Suprapubic skin (tissue), 4 donors: ENCODE measurements around the gene CCDC7. TPM values are rescaled to one million over a fixed set of nuclear protein-coding genes. Genes with fewer than 3 reads are reported as not detected.
"Not testable (repeated sequence)": the region's sequence is repeated elsewhere in the genome, so short reads cannot be mapped to it uniquely, and the experiment has no call there.

ENCODE experiments used
- DNase-seq, 2 donors: peaks; one replicate each; pipeline ENCODE4 v3.0.0-alpha.2; 2019; ENCODE audit warnings: low spot score in 2 of 2
- H3K27ac ChIP-seq: fragments of 200-600 bp; sonication (generic); one replicate; pipeline ENCODE4 v1.5.1; 2019
- H3K27me3 ChIP-seq: fragments of 200-600 bp; sonication (generic); one replicate; pipeline ENCODE4 v1.5.1; 2019
- H3K36me3 ChIP-seq: fragments of 200-600 bp; sonication (generic); one replicate; pipeline ENCODE4 v1.5.1; 2019
- H3K4me1 ChIP-seq: fragments of 200-600 bp; sonication (generic); one replicate; pipeline ENCODE4 v1.5.1; 2019
- H3K4me3 ChIP-seq: fragments of 200-600 bp; sonication (generic); one replicate; pipeline ENCODE4 v1.5.1; 2019; ENCODE audit warnings: mild to moderate bottlenecking
- H3K9me3 ChIP-seq: fragments of 200-600 bp; sonication (generic); one replicate; pipeline ENCODE4 v1.5.1; 2019
- EP300 ChIP-seq: sonication (generic); formaldehyde crosslinking; IDR thresholded peaks from one replicate; pipeline ENCODE4 v1.6.1; 2017; ENCODE audit warnings: antibody characterized with exemption
- POLR2A ChIP-seq, 2 donors: fragments of 450-650 bp; IDR thresholded peaks; one replicate each; pipeline ENCODE4 v1.6.1; 2017; ENCODE audit warnings: antibody characterized with exemption in 2 of 2, mild to moderate bottlenecking in 2 of 2, moderate library complexity in 2 of 2
- POLR2AphosphoS5 ChIP-seq, 3 donors: sonication (generic); formaldehyde crosslinking; IDR thresholded peaks; one replicate each; pipeline ENCODE4 v1.6.1; 2017; ENCODE audit warnings: antibody characterized with exemption in 3 of 3
- WGBS: methylation state at CpG from one replicate; pipeline ENCODE4 v1.1.5; 2018; 5-methylcytosine and 5-hydroxymethylcytosine counted together
- total RNA-seq, 4 donors: library from RNA; depleted of rRNA; stranded (reverse); fragments of >200 nt; gene quantifications; one replicate each; pipeline ENCODE4 v1.1.0, GENCODE V29; 2016
- TF ChIP-seq, protein P1 (sequence below), 2 donors: fragments of 200-600 bp in 1 of 2; fragments of 450-650 bp in 1 of 2; sonication (generic) in 1 of 2; IDR thresholded peaks; one replicate each; pipeline ENCODE4 v1.5.1; 2016 to 2019; ENCODE audit warnings: antibody characterized with exemption in 2 of 2, mild to moderate bottlenecking in 1 of 2, moderate library complexity in 1 of 2

CCDC7 gene
- total RNA-seq, 4 donors from 2014 or later, result 4.6 to 10.1 (median 7.6) TPM

DNA sequence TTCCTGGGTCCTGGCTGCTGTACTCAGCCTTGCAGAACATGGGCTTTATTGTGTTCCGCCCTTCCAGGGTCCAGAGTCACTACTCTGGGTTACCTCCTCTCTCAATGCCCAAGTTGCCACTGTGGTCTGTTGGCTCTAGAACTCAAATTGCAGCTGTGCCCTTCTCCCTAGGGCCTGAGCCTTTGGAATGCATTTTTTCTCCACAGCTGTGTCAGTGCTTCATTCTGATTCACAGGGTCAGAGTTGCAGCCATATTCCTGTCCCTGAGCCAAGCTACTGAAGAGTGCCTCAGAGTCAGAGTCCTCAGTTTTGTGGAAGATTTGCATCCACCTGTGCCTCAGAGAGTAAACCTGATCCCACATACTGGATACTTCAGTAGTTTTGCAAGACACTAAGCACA lies 344.5 kb downstream of the CCDC7 start:
- Histone ChIP-seq H3K4me1 (no peaks in the 10 kb centered on the region), H3K9me3 (no peaks in the 10 kb centered on the region), H3K27me3 (no peaks in the 10 kb centered on the region), H3K36me3 (no peaks in the 10 kb centered on the region), H3K4me3 (no peak overlapping the region), H3K27ac (no peak overlapping the region)
- no peak for DNase-seq
- no peak for TF ChIP-seq POLR2A (IDR thresholded peaks at IDR 0.05)
- no peak for TF ChIP-seq POLR2AphosphoS5 (IDR thresholded peaks at IDR 0.05)
- TF ChIP-seq EP300, result no peak
- 90% methylated on average over 1 of the region's 1 CpG for WGBS

DNA sequence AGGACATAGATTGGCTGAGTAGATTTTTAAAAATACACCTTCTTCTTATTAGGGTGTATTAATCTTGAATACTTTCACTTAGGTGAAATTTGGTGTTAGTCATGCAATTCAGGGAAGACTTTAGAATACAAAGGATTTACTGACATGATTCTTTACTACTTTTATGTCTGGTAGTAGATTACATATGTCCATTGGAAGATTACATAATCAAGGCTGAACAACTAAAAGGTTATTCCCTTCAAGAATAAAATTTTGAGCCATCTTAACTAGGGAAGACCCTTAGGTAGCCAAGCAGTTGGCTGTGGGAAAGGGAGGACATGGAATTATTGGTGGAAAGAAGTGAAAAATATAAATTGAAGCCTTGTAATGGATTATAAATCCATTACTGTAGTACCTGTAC lies 347.1 kb downstream of the CCDC7 start:
- no peaks in the 10 kb centered on the region for H3K4me1 ChIP-seq
- no peak overlapping the region for H3K4me3 ChIP-seq
- DNase-seq, result no peak
- H3K9me3 ChIP-seq, result no peaks in the 10 kb centered on the region
- no peaks in the 10 kb centered on the region for H3K27me3 ChIP-seq
- TF ChIP-seq EP300, result no peak
- no peak for TF ChIP-seq POLR2AphosphoS5 (IDR thresholded peaks at IDR 0.05)
- TF ChIP-seq POLR2A (IDR thresholded peaks at IDR 0.05), result no peak
- TF ChIP-seq, protein P1, sequence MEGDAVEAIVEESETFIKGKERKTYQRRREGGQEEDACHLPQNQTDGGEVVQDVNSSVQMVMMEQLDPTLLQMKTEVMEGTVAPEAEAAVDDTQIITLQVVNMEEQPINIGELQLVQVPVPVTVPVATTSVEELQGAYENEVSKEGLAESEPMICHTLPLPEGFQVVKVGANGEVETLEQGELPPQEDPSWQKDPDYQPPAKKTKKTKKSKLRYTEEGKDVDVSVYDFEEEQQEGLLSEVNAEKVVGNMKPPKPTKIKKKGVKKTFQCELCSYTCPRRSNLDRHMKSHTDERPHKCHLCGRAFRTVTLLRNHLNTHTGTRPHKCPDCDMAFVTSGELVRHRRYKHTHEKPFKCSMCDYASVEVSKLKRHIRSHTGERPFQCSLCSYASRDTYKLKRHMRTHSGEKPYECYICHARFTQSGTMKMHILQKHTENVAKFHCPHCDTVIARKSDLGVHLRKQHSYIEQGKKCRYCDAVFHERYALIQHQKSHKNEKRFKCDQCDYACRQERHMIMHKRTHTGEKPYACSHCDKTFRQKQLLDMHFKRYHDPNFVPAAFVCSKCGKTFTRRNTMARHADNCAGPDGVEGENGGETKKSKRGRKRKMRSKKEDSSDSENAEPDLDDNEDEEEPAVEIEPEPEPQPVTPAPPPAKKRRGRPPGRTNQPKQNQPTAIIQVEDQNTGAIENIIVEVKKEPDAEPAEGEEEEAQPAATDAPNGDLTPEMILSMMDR (IDR thresholded peaks at IDR 0.05), result no peak
- H3K36me3 ChIP-seq, result no peaks in the 10 kb centered on the region
- no peak overlapping the region for H3K27ac ChIP-seq

DNA sequence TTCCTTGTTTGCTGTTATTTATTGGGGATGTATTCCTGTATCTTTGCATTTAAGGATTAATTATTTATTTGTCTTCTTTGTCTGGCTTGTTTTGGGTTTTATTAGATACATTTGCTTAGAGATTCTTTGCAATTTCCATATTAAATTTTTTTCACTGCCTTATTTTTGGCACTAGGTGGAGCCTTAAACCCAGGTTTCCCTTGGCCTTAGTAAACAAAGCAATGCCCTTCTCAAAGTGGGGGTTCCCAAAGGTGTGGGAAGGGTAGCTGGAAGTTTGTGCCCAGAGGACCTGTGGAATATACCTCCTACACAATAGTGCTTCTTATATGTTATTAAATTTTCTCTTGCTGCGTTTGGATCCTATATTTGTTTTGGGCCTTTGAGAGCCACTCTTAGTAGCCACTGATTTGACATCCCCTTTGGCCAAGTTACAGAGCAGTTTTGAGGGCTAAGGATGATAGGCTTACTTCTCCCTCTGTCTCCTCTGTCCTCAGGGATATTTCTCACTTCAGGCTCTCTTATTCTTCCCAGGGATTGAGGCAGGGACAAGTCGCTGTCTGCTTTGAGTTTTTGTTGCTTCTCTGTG lies 349.8 kb downstream of the CCDC7 start:
- no peak for DNase-seq
- Histone ChIP-seq H3K27me3 (no peaks in the 10 kb centered on the region), H3K9me3 (no peaks in the 10 kb centered on the region), H3K27ac (no peak overlapping the region), H3K4me3 (no peak overlapping the region), H3K4me1 (no peaks in the 10 kb centered on the region), H3K36me3 (no peaks in the 10 kb centered on the region)
- 65% methylated on average over 2 of the region's 2 CpGs for WGBS
- TF ChIP-seq, protein P1 (IDR thresholded peaks at IDR 0.05), result peak; percentile 43 to 49
- no peak for TF ChIP-seq EP300

DNA sequence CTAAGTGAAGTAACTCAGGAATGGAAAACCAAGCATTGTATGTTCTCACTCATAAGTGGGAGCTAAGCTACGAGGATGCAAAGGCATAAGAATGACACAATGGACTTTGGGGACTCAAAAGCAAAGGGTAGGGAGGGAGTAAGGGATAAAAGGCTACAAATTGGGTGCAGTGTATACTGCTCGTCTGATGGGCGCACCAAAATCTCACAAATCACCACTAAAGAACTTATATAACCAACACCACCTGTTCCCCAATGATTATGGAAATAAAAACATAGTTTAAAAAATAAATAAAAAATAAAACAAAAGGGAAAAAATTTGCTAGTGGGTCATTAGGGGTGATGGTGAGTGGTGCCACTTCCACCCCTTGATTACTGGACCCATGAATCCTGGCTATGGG lies 351.5 kb downstream of the CCDC7 start:
- not testable (repeated sequence) for H3K27me3 ChIP-seq, H3K36me3 ChIP-seq, H3K27ac ChIP-seq, H3K4me1 ChIP-seq, H3K4me3 ChIP-seq, H3K9me3 ChIP-seq, DNase-seq
- WGBS, result 95% methylated on average over 3 of the region's 3 CpGs

DNA sequence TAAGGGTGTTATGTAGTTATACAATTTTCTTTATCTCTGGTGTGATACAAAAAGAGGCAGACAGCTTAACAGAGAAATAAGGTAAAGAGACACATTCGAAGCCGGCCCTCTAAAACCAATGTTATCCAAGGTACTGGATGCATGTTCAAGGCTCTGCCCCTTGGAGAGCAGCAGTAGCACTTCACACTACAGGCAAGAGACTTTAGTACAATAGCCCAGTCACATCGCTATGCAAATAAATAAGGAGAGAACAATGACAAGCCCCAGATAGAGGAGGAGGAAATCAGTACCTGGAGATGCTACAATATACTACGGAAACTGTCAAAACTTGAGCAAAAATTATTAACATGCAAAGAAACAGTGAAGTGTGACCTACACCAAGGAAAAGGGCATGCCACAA lies 401.0 kb downstream of the CCDC7 start:
- no peak for TF ChIP-seq POLR2AphosphoS5 (IDR thresholded peaks at IDR 0.05)
- TF ChIP-seq, protein P1 (IDR thresholded peaks at IDR 0.05), result no peak
- no peak for TF ChIP-seq EP300
- TF ChIP-seq POLR2A (IDR thresholded peaks at IDR 0.05), result no peak
- Histone ChIP-seq H3K27ac (no peak overlapping the region), H3K9me3 (no peaks in the 10 kb centered on the region), H3K36me3 (no peaks in the 10 kb centered on the region), H3K27me3 (no peaks in the 10 kb centered on the region), H3K4me3 (no peak overlapping the region), H3K4me1 (no peaks in the 10 kb centered on the region)
- WGBS, result 92% methylated on average over 4 of the region's 4 CpGs
- DNase-seq, result no peak

DNA sequence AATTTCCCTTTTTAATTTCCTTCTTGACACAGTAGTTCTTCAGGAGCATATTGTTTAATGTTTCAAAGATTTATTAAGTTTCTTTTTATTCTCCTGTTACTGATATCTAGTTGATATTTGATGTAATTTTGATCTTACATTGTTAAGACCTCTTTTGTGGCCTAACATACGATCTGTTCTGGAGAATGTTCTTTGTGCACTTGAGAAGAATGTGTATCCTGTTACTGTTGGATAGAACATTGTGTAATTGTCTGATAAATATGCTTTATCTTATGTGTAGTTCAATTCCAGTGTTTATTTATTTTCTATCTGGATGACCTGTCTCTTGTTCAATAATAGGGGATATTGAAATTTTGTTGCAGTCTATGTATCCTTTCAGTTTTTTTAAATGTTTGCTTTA lies 405.4 kb downstream of the CCDC7 start:
- H3K36me3 ChIP-seq, result peaks cover 1% of the 10 kb centered on the region
- no peaks in the 10 kb centered on the region for H3K4me1 ChIP-seq
- H3K27me3 ChIP-seq, result no peaks in the 10 kb centered on the region
- TF ChIP-seq, protein P1 (IDR thresholded peaks at IDR 0.05), result no peak
- TF ChIP-seq EP300, result no peak
- no peak for TF ChIP-seq POLR2AphosphoS5 (IDR thresholded peaks at IDR 0.05)
- TF ChIP-seq POLR2A (IDR thresholded peaks at IDR 0.05), result no peak
- no peaks in the 10 kb centered on the region for H3K9me3 ChIP-seq
- no peak overlapping the region for H3K4me3 ChIP-seq
- no peak overlapping the region for H3K27ac ChIP-seq
- no peak for DNase-seq
- WGBS, result 0% methylated on average over 1 of the region's 1 CpG
